Loucy (cell line): Measurements from ENCODE around the gene EFNA5.

Source experiments
- H2AFZ ChIP-seq: fragments of 200-600 bp; sonication (generic); 2 replicates; pipeline ENCODE4 v1.6.0; 2016; ENCODE audit warnings: antibody characterized with exemption, mild to moderate bottlenecking, low read length, moderate library complexity
- H3F3A ChIP-seq: fragments of 200-600 bp; 2 replicates; pipeline ENCODE4 v1.6.0; 2016; ENCODE audit warnings: antibody characterized with exemption, low read depth, mild to moderate bottlenecking
- H3K27me3 ChIP-seq: fragments of 200-600 bp; sonication (generic); 2 replicates; pipeline ENCODE4 v1.6.1; 2014; ENCODE audit warnings: low read length, mild to moderate bottlenecking; ENCODE audit not compliant: insufficient read depth, poor library complexity, severe bottlenecking
- H3K36me3 ChIP-seq: fragments of 200-600 bp; sonication (generic); 2 replicates; pipeline ENCODE4 v1.6.1; 2016; ENCODE audit warnings: low read length; ENCODE audit not compliant: insufficient read depth
- H3K4me1 ChIP-seq: fragments of 200-600 bp; sonication (generic); 2 replicates; pipeline ENCODE4 v1.5.1; 2014; ENCODE audit warnings: low read length, mild to moderate bottlenecking; ENCODE audit not compliant: insufficient read depth, poor library complexity, severe bottlenecking
- H3K4me2 ChIP-seq: fragments of 200-600 bp; sonication (generic); 2 replicates; pipeline ENCODE4 v1.6.0; 2014; ENCODE audit warnings: antibody characterized with exemption, low read length, low read depth, mild to moderate bottlenecking; ENCODE audit not compliant: poor library complexity, severe bottlenecking
- H3K4me3 ChIP-seq: fragments of 200-600 bp; sonication (generic); 2 replicates; pipeline ENCODE4 v1.5.1; 2014; ENCODE audit warnings: low read length, mild to moderate bottlenecking, mixed read lengths; ENCODE audit not compliant: poor library complexity, severe bottlenecking
- H3K79me2 ChIP-seq: fragments of 200-600 bp; sonication (generic); 2 replicates; pipeline ENCODE4 v1.6.1; 2014; ENCODE audit warnings: low read length; ENCODE audit not compliant: insufficient read depth
- H3K9ac ChIP-seq: fragments of 200-600 bp; sonication (generic); 2 replicates; pipeline ENCODE4 v1.6.0; 2014; ENCODE audit warnings: mild to moderate bottlenecking, low read depth, low read length, moderate library complexity; ENCODE audit not compliant: poor library complexity, severe bottlenecking
- H3K9me2 ChIP-seq: fragments of 200-600 bp; sonication (generic); replicated peaks from 2 replicates; pipeline ENCODE4 v1.6.1; 2016; ENCODE audit warnings: low read depth, low read length, mixed read lengths
- H3K9me3 ChIP-seq: fragments of 200-600 bp; sonication (generic); 2 replicates; pipeline ENCODE4 v1.6.1; 2014; ENCODE audit warnings: mild to moderate bottlenecking, antibody characterized with exemption, low read length, low read depth; ENCODE audit not compliant: insufficient read depth
- H4K20me1 ChIP-seq: fragments of 200-600 bp; sonication (generic); 2 replicates; pipeline ENCODE4 v1.6.0; 2014; ENCODE audit warnings: antibody characterized with exemption, low read length, mild to moderate bottlenecking; ENCODE audit not compliant: insufficient read depth, poor library complexity, severe bottlenecking
- EZH2phosphoT487 ChIP-seq: fragments of 200-600 bp; IDR thresholded peaks from 2 replicates; pipeline ENCODE4 v1.6.1; 2018; ENCODE audit warnings: antibody characterized with exemption, mild to moderate bottlenecking, moderate library complexity, borderline replicate concordance
- TF ChIP-seq, protein P1 (sequence below): fragments of 200-600 bp; sonication (generic); conservative IDR thresholded peaks from 2 replicates; pipeline ENCODE4 v1.5.1; 2014; ENCODE audit warnings: mild to moderate bottlenecking, antibody characterized with exemption, low read length

EFNA5 gene

DNA sequence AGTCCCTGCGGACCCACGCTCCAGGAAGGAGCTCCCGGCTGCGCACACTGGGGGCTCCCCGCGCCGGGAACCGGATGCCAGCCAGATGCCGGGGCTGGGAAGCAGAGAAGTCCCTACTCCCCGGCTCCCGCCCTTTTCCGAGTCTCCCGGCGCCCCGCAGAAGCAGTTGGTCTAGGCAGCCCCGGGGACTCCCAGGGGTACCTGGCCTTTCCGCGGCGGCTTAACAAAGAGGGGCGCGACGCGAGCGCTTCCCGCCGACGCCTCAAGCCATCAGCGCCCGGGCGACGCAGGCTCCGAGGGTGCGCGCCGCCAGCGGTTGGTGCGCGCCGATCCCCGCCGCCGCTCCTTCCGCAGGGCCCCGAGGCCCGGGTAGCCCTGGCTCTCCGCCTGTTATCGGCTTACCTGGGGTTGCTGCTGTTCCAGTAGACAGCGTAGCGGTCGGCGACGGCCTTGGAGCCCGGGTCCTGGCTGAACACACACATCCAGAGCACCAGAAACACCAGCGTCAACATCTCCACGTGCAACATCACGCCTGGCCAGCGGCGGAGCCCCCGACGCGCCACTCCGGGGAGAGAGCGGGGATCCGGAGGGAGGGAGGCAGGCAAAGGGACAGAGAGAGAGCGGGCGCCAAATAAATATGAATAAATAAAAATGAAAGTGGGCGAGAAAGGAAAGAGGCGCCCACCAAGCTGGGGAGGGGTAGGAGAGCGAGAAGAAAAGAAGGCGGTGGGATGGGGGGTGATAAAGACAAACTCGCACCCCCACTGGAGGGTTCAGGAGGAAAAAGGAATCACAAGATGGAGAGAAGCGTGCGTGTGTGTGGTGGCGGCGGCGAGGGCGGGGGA is 428 bp downstream of the EFNA5 start:
- Histone ChIP-seq H3K4me1 (peaks cover 7% of the 10 kb centered on the region), H3K4me2 (no peak overlapping the region), H4K20me1 (no peaks in the 10 kb centered on the region), H3K79me2 (no peaks in the 10 kb centered on the region), H3K27me3 (peaks cover 6% of the 10 kb centered on the region), H3K9me2 (no peaks in the 10 kb centered on the region), H2AFZ (no peak overlapping the region), H3K9ac (no peak overlapping the region), H3K4me3 (no peak overlapping the region), H3K36me3 (no peaks in the 10 kb centered on the region), H3F3A (no peaks in the 10 kb centered on the region), H3K9me3 (no peaks in the 10 kb centered on the region)
- TF ChIP-seq EZH2phosphoT487 = no peak

DNA sequence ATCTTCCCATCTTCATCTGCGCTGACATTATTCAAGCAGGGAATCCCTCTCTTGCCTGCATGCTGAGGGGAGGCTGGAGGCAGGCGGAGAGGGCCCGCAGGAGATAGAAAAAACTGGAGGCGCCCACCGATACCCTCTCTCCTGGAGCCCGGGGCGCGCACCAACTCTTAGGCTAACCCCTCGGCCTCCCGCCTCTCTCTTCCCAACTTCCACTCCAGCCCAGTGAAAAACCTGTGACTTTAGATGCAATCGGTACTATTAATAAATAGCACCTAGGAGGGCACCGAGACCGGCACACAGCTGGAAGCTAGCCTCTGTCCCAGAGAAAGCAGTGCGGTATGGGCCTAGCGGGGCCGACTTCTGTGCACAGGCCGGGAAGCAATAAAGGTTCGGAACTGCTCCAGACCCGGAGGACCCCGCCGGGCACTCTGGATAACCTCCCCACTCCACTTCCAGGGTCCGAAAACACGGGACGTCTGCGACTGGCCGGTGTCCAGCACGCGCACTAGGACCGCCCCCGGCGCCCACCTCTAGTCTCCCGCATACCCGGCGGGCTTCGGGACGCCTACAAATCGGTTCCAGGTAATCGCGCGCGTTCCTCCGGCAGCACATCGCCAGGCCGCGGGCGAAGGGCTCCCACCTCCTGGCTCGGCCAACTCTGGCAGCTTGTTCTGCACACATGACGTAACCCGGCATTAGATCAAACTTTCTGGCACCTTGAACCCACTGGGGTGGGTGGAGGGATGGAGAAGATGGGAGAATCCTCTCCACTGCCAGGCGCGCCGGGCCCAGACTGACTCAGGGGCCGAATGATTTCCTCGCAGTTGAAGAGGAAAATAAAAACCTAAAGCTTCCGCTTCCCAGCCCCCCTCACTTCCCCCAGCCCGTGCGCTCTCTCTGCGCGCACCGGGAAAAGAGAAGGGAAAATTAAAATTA is 1.4 kb downstream of the EFNA5 start:
- H2AFZ ChIP-seq = no peak overlapping the region
- H3K9ac ChIP-seq = no peak overlapping the region
- no peak overlapping the region for H3K4me2 ChIP-seq

DNA sequence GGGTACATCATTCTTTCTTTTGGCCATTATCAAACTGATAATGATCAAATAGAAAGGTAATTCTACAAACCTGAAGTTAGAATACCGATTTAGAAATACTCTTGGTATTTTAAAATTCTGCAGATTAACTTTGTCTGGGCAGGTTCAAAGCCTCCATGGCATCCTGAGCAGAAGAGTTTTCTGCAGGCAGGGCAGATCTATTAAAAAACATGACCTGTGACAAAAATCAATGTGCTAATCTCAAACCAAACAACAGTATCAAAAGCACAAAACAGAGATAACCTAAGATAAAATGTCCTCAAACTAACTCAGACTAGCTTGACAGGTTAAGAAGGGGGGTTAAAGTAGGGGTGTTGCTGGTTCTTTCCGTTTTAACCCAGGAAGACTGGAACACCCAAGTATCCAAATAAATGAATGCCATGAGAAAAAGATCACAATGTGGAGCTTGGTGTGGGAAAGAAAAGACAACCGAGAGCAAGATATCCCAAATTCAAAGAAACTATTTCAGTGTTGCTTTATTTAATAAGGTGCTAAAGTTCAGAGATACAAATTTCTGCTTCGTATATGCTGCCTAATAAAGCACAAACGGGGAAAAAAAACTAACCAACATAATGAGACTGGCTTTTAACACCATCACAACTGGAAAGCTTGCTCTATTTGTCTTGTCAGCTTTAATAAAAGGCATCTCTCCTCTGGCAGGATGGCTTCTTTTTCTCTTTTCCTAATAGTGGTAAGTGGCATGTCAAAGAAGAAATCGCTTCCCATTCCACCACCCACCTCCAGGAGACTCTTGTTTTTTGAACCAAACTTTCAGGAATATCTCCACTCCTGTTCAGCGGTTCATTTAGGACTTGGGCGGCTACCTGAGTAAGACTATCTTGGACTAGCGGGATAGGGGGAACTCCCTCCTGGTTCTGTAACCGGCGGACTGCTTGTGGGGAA is 2.3 kb downstream of the EFNA5 start:
- Histone ChIP-seq H3K27me3 (peaks cover 6% of the 10 kb centered on the region), H3K9me3 (no peaks in the 10 kb centered on the region)

More for the DNA sequence above, 1.4 kb downstream of the EFNA5 start:
- no peaks in the 10 kb centered on the region for H4K20me1 ChIP-seq
- H3F3A ChIP-seq = no peaks in the 10 kb centered on the region
- H3K4me1 ChIP-seq = peaks cover 7% of the 10 kb centered on the region
- H3K9me3 ChIP-seq = no peaks in the 10 kb centered on the region
- no peaks in the 10 kb centered on the region for H3K36me3 ChIP-seq
- no peaks in the 10 kb centered on the region for H3K9me2 ChIP-seq
- H3K4me3 ChIP-seq = no peak overlapping the region
- peaks cover 6% of the 10 kb centered on the region for H3K27me3 ChIP-seq
- no peaks in the 10 kb centered on the region for H3K79me2 ChIP-seq
- TF ChIP-seq, protein P1, sequence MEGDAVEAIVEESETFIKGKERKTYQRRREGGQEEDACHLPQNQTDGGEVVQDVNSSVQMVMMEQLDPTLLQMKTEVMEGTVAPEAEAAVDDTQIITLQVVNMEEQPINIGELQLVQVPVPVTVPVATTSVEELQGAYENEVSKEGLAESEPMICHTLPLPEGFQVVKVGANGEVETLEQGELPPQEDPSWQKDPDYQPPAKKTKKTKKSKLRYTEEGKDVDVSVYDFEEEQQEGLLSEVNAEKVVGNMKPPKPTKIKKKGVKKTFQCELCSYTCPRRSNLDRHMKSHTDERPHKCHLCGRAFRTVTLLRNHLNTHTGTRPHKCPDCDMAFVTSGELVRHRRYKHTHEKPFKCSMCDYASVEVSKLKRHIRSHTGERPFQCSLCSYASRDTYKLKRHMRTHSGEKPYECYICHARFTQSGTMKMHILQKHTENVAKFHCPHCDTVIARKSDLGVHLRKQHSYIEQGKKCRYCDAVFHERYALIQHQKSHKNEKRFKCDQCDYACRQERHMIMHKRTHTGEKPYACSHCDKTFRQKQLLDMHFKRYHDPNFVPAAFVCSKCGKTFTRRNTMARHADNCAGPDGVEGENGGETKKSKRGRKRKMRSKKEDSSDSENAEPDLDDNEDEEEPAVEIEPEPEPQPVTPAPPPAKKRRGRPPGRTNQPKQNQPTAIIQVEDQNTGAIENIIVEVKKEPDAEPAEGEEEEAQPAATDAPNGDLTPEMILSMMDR = no peak
- TF ChIP-seq EZH2phosphoT487 = no peak

More for the DNA sequence above, 2.3 kb downstream of the EFNA5 start:
- no peaks in the 10 kb centered on the region for H3K79me2 ChIP-seq
- TF ChIP-seq, protein P1 = no peak
- TF ChIP-seq EZH2phosphoT487 = no peak
- no peak overlapping the region for H3K9ac ChIP-seq
- no peaks in the 10 kb centered on the region for H3K36me3 ChIP-seq
- no peak overlapping the region for H3K4me3 ChIP-seq
- H4K20me1 ChIP-seq = no peaks in the 10 kb centered on the region
- H3K9me2 ChIP-seq = no peaks in the 10 kb centered on the region
- H3F3A ChIP-seq = no peaks in the 10 kb centered on the region
- H2AFZ ChIP-seq = no peak overlapping the region
- H3K4me2 ChIP-seq = no peak overlapping the region
- H3K4me1 ChIP-seq = peaks cover 6% of the 10 kb centered on the region
